Epithelial cell of prostate (primary cell): ENCODE measurements around the gene PCDHGB1.
"Not testable (repeated sequence)": the region's sequence is repeated elsewhere in the genome, so short reads cannot be mapped to it uniquely, and the experiment has no call there.

Experiments
- DNase-seq: peaks from one replicate; pipeline ENCODE4 v3.0.0-alpha.2; 2011; ENCODE audit warnings: low read depth, low spot score
- H3K27ac ChIP-seq: fragments of 450-650 bp; 2 replicates; pipeline ENCODE4 v1.5.1; 2017; ENCODE audit warnings: mild to moderate bottlenecking

The PCDHGB1 gene

DNA sequence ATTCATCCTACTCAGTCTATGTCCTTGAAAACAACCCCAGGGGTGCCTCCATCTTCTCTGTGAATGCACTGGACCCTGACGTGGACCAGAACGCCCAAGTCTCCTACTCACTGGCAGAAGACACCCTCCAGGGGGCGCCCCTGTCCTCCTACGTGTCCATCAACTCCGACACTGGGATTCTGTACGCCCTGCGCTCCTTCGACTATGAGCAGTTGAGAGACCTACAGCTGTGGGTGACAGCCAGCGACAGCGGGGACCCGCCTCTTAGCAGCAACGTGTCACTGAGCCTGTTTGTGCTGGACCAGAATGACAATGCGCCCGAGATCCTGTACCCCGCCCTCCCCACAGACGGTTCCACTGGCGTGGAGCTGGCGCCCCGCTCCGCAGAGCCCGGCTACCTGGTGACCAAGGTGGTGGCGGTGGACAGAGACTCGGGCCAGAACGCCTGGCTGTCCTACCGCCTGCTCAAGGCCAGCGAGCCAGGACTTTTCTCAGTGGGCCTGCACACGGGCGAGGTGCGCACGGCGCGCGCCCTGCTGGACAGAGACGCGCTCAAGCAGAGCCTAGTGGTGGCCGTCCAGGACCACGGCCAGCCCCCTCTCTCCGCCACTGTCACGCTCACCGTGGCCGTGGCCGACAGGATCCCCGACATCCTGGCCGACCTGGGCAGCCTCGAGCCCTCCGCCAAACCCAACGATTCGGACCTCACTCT is 25.7 kb downstream of the PCDHGB1 start:
- not testable (repeated sequence) for DNase-seq, H3K27ac ChIP-seq

GRCh38 chr5:141382469-141383294 is 32.8 kb downstream of the PCDHGB1 start, which contains the start of gene PCDHGA7:
Gene PCDHGA7 (plus strand): TSS chr5:141382742. CDS start chr5:141382900, 158 bp downstream.
- H3K27ac ChIP-seq = no peak within 1 kb of the TSS
- DNase-seq = no peak

- H3K27ac ChIP-seq = no peak overlapping the region
- DNase-seq = no peak
Measured at GRCh38 chr5:141383345-141383744, 33.4 kb downstream of the PCDHGB1 start.

- DNase-seq = no peak
- H3K27ac ChIP-seq = no peak overlapping the region
Measured at GRCh38 chr5:141384471-141385267, 34.8 kb downstream of the PCDHGB1 start.

DNA sequence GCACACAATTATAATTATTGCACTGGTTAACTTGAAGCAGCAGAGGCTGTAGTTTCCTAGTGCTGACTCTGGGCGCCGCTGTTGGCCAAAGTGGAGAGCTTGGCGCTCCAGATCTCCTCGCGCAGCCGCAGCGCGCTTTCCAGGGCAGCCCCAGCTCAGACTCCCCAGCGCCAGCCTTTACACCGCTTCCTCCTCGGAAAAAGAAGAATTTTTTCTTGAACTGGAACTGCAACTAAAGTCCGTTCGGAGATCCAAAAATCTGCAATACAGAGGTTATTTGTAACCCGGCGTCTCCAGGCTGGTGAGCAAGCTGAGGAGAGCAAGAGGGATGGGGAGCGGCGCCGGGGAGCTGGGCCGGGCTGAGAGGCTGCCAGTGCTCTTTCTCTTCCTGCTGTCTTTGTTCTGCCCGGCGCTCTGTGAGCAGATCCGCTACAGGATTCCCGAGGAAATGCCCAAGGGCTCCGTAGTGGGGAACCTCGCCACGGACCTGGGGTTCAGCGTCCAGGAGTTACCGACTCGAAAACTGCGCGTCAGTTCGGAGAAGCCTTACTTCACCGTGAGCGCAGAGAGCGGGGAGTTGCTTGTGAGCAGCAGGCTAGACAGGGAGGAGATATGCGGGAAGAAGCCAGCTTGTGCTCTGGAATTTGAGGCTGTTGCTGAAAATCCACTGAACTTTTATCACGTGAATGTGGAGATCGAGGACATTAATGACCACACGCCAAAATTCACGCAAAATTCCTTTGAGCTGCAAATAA is 37.8 kb downstream of the PCDHGB1 start, which contains the start of gene PCDHGB4:
Gene PCDHGB4, plus strand, starts transcription at position 142 of the 755 bp plus-strand sequence. Its CDS starts 187 bp downstream, at position 329.
- not testable (repeated sequence) for DNase-seq, H3K27ac ChIP-seq

DNA sequence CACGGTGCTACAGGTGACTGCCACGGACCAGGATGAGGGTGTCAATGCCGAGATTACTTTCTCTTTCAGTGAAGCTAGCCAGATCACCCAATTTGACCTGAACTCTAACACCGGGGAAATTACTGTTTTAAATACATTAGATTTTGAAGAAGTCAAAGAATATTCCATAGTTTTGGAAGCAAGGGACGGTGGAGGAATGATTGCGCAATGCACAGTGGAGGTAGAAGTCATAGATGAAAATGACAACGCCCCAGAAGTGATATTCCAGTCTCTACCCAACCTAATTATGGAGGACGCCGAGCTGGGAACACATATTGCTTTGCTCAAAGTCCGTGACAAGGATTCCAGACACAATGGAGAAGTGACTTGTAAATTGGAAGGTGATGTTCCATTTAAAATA is 38.8 kb downstream of the PCDHGB1 start:
- DNase-seq = no peak
- H3K27ac ChIP-seq = no peak overlapping the region

DNA sequence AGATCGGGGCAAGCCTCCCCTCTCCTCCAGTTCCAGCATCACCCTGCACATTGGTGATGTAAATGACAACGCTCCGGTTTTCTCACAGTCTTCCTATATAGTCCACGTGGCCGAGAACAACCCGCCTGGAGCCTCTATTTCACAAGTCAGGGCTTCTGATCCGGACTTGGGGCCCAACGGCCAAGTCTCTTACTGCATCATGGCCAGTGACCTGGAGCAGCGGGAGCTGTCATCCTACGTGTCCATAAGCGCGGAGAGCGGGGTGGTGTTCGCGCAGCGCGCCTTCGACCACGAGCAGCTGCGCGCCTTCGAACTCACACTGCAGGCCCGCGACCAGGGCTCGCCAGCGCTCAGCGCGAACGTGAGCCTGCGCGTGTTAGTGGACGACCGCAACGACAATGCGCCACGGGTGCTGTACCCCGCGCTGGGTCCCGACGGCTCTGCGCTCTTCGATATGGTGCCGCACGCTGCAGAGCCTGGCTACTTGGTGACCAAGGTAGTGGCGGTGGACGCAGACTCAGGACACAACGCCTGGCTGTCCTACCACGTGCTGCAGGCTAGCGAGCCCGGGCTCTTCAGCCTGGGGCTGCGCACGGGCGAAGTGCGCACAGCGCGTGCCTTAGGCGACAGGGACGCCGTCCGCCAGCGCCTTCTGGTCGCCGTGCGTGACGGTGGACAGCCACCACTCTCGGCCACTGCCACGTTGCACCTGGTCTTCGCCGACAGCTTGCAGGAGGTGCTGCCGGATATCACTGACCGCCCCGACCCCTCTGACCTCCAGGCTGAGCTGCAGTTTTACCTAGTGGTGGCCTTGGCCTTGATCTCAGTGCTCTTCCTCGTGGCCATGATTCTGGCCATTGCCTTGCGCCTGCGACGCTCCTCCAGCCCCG is 39.5 kb downstream of the PCDHGB1 start:
- no peak overlapping the region for H3K27ac ChIP-seq
- DNase-seq = no peak

DNA sequence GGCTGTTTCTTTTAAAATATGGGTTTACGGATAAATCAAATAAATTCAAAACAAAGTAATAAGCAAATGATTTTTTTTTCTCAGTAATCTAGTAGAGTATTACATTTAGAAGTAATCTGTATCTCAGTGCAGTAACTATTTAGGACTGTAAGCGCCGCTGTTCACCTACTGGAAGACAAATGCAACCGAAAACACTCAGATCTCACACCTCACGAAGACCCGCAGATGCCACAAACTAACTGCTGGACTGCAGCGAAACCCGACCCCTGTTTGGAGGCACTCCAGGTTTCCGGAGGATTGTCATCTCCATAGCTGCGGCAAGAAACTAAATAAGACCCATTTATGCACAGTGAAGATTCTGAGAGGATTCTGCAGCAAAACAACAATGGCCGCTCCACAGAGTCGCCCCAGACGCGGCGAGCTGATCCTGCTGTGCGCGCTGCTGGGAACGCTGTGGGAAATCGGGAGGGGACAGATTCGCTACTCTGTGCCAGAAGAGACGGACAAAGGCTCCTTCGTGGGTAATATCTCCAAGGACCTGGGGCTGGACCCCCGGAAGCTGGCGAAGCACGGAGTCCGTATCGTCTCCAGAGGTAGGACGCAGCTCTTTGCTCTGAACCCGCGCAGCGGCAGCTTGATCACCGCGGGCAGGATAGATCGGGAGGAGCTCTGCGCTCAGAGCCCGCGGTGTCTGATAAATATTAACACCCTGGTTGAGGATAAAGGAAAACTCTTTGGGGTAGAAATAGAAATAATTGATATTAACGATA is 42.7 kb downstream of the PCDHGB1 start, which contains the start of gene PCDHGA8:
Gene PCDHGA8, plus strand, starts transcription at position 205 of the 770 bp plus-strand sequence. Its CDS starts 181 bp downstream, at position 386.
- no peak within 1 kb of the TSS for H3K27ac ChIP-seq
- no peak for DNase-seq

- no peak overlapping the region for H3K27ac ChIP-seq
- no peak for DNase-seq
Measured at GRCh38 chr5:141393267-141393666, 43.4 kb downstream of the PCDHGB1 start.

DNA sequence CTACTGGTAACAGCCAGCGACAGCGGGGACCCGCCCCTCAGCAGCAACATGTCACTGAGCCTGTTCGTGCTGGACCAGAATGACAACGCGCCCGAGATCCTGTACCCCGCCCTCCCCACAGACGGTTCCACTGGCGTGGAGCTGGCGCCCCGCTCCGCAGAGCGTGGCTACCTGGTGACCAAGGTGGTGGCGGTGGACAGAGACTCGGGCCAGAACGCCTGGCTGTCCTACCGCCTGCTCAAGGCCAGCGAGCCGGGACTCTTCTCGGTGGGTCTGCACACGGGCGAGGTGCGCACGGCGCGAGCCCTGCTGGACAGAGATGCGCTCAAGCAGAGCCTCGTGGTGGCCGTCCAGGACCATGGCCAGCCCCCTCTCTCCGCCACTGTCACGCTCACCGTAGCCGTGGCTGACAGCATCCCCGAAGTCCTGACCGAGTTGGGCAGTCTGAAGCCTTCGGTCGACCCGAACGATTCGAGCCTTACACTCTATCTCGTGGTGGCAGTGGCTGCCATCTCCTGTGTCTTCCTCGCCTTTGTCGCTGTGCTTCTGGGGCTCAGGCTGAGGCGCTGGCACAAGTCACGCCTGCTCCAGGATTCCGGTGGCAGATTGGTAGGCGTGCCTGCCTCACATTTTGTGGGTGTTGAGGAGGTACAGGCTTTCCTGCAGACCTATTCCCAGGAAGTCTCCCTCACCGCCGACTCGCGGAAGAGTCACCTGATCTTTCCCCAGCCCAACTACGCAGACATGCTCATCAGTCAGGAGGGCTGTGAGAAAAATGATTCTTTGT is 44.7 kb downstream of the PCDHGB1 start:
- not testable (repeated sequence) for H3K27ac ChIP-seq, DNase-seq

DNA sequence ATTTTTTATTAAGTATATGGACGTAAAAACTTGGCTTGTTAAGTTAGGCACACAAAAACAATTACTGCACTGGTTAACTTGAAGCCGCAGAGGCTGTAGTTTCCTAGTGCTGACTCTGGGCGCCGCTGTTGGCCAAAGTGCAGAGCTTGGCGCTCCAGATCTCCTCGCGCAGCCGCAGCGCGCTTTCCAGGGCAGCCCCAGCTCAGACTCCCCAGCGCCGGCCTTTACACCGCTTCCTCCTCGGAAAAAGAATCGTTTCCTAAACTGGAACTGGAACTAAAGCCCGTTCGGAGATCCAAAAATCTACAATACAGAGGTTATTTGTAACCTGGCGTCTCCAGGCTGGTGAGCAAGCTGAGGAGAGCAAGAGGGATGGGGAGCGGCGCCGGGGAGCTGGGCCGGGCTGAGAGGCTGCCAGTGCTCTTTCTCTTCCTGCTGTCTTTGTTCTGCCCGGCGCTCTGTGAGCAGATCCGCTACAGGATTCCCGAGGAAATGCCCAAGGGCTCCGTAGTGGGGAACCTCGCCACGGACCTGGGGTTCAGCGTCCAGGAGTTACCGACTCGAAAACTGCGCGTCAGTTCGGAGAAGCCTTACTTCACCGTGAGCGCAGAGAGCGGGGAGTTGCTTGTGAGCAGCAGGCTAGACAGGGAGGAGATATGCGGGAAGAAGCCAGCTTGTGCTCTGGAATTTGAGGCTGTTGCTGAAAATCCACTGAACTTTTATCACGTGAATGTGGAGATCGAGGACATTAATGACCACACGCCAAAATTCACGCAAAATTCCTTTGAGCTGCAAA is 48.1 kb downstream of the PCDHGB1 start, which contains the start of gene PCDHGB5:
Gene PCDHGB5, plus strand, starts transcription at position 192 of the 796 bp plus-strand sequence. Its CDS starts 181 bp downstream, at position 373.
- not testable (repeated sequence) for H3K27ac ChIP-seq, DNase-seq

DNA sequence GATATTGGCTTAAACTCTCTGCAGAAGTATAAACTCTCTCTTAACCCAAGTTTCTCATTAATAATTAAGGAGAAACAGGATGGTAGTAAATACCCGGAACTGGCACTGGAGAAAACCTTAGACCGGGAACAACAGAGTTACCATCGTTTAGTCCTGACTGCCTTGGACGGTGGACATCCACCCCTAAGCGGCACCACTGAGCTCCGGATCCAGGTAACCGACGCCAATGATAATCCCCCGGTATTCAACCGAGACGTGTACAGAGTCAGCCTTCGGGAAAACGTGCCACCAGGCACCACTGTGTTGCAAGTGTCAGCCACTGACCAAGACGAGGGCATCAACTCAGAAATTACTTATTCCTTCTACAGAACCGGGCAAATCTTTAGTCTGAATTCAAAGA is 48.7 kb downstream of the PCDHGB1 start:
- DNase-seq = no peak
- no peak overlapping the region for H3K27ac ChIP-seq

- no peak overlapping the region for H3K27ac ChIP-seq
- no peak for DNase-seq
Measured at GRCh38 chr5:141399555-141400258, 49.8 kb downstream of the PCDHGB1 start.
